Effector memory CD8-positive, alpha-beta T cell (primary cell): ENCODE data around the gene RTF1.

Source experiments
- ATAC-seq: fragments of 150-1000 bp; cut with Tn5 transposase; replicated peaks from 2 replicates; pipeline ENCODE4 v1.10.0; 2021; ENCODE audit warnings: mild to moderate bottlenecking, moderate library complexity
- DNase-seq, 3 experiments: peaks; one replicate each; pipeline ENCODE4 v3.0.0; 2021
- H3K27ac Mint-ChIP-seq, 2 donors: one replicate each; pipeline ENCODE4 v1.8.0; 2022; ENCODE audit warnings: mild to moderate bottlenecking in 2 of 2, mixed read lengths in 2 of 2, moderate library complexity in 2 of 2
- H3K27me3 Mint-ChIP-seq, 2 donors: one replicate each; pipeline ENCODE4 v1.8.0; 2022; ENCODE audit warnings: mixed read lengths in 2 of 2
- H3K36me3 Mint-ChIP-seq: one replicate; pipeline ENCODE4 v1.8.0; 2022; ENCODE audit warnings: mild to moderate bottlenecking, moderate library complexity, mixed read lengths; ENCODE audit not compliant: insufficient read depth
- H3K4me1 Mint-ChIP-seq, 2 donors: one replicate each; pipeline ENCODE4 v1.8.0; 2022; ENCODE audit warnings: low read depth in 2 of 2, mixed read lengths in 2 of 2
- H3K4me3 Mint-ChIP-seq, 2 donors: one replicate each; pipeline ENCODE4 v1.8.0; 2022; ENCODE audit warnings: mild to moderate bottlenecking in 2 of 2, mixed read lengths in 2 of 2, moderate library complexity in 2 of 2
- H3K9me3 Mint-ChIP-seq, 2 donors: one replicate each; pipeline ENCODE4 v1.8.0; 2022; ENCODE audit warnings: mixed read lengths in 2 of 2

Gene RTF1

GRCh38 chr15:41483519-41483918 is 66.6 kb downstream of the RTF1 start:
- H3K9me3 Mint-ChIP-seq = no peaks in the 10 kb centered on the region
- ATAC-seq (peak; percentile 63), DNase-seq (peak in 2 of 3 experiments; percentile 15)
- H3K27ac Mint-ChIP-seq = peak overlapping the region; percentile 81 to 83
- H3K36me3 Mint-ChIP-seq = peaks cover 36% of the 10 kb centered on the region
- H3K27me3 Mint-ChIP-seq = no peaks in the 10 kb centered on the region
- H3K4me3 Mint-ChIP-seq = peak overlapping the region; percentile 62 to 64
- peaks cover 20 to 22% of the 10 kb centered on the region in 2 donors for H3K4me1 Mint-ChIP-seq

- no peak for DNase-seq
- H3K9me3 Mint-ChIP-seq = no peaks in the 10 kb centered on the region
- H3K4me1 Mint-ChIP-seq = peaks cover 20 to 22% of the 10 kb centered on the region in 2 donors
- no peak overlapping the region for H3K27ac Mint-ChIP-seq
- ATAC-seq = no peak
- no peak overlapping the region for H3K4me3 Mint-ChIP-seq
- peaks cover 31% of the 10 kb centered on the region for H3K36me3 Mint-ChIP-seq
- H3K27me3 Mint-ChIP-seq = no peaks in the 10 kb centered on the region
These were observed 68.2 kb downstream of the RTF1 start for GRCh38 chr15:41484937-41485625.

- Mint-ChIP-seq H3K4me1 (peaks cover 22% of the 10 kb centered on the region in 2 donors), H3K9me3 (no peaks in the 10 kb centered on the region), H3K27ac (no peak overlapping the region), H3K36me3 (peaks cover 26% of the 10 kb centered on the region), H3K27me3 (peaks cover 0 to 3% of the 10 kb centered on the region in 2 donors), H3K4me3 (no peak overlapping the region)
- no peak for ATAC-seq
- DNase-seq = no peak
These were observed 69.4 kb downstream of the RTF1 start for GRCh38 chr15:41486286-41486685.

GRCh38 chr15:41487381-41487780 is 70.5 kb downstream of the RTF1 start:
- Mint-ChIP-seq H3K36me3 (peaks cover 18% of the 10 kb centered on the region), H3K27ac (peak overlapping the region; percentile 39 to 82), H3K4me1 (peaks cover 22 to 25% of the 10 kb centered on the region in 2 donors), H3K9me3 (no peaks in the 10 kb centered on the region), H3K4me3 (peak overlapping the region in 1 of 2 donors; percentile 19), H3K27me3 (peaks cover 0 to 14% of the 10 kb centered on the region in 2 donors)
- ATAC-seq (no peak), DNase-seq (no peak)

DNA sequence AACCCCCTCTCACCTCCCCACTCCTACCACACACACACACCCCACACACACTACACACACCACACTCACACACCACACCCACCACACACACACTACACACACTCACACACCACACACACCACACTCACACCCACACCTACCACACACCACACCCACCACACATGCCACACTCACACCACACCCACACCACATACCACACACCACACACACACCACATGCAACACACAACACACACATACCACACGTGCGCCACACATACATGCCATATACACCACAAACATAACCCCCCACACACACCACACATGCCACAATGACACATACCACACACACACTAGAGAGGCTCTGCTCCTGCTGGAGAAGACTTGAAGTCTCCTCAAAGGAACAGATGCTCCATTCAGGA is 70.9 kb downstream of the RTF1 start:
- peaks cover 0 to 18% of the 10 kb centered on the region in 2 donors for H3K27me3 Mint-ChIP-seq
- DNase-seq (no peak), ATAC-seq (peak; percentile 23)
- peaks cover 22 to 27% of the 10 kb centered on the region in 2 donors for H3K4me1 Mint-ChIP-seq
- no peaks in the 10 kb centered on the region for H3K9me3 Mint-ChIP-seq
- H3K27ac Mint-ChIP-seq = peak overlapping the region; percentile 39 to 82
- peaks cover 18% of the 10 kb centered on the region for H3K36me3 Mint-ChIP-seq
- H3K4me3 Mint-ChIP-seq = no peak overlapping the region

DNA sequence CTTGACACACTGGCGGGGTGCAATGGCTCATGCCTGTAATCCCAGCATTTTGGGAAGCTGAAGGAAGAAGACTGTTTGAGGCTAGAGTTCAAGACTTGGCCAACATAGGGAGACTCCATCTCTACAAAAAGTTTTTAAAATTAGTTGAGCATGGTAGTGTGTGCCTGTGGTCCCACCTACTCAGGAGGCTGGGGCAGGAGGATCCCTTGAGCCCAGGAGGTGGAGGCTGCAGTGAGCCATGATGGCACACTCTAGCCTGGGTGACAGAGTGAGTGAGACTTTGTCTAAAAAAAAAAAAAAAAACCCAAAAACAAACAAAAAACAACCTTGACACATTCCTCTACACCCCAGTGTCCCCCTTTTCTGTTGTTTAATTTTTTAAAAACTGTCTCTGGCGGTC is 72.7 kb downstream of the RTF1 start:
- DNase-seq (no peak), ATAC-seq (no peak)
- Mint-ChIP-seq H3K36me3 (peaks cover 15% of the 10 kb centered on the region), H3K4me1 (peaks cover 13 to 20% of the 10 kb centered on the region in 2 donors), H3K9me3 (no peaks in the 10 kb centered on the region), H3K4me3 (no peak overlapping the region), H3K27ac (no peak overlapping the region), H3K27me3 (peaks cover 0 to 20% of the 10 kb centered on the region in 2 donors)

GRCh38 chr15:41490355-41490754 is 73.5 kb downstream of the RTF1 start:
- Mint-ChIP-seq H3K4me3 (no peak overlapping the region), H3K4me1 (peaks cover 13 to 23% of the 10 kb centered on the region in 2 donors), H3K27me3 (peaks cover 0 to 20% of the 10 kb centered on the region in 2 donors), H3K36me3 (peaks cover 15% of the 10 kb centered on the region), H3K9me3 (no peaks in the 10 kb centered on the region), H3K27ac (no peak overlapping the region)
- DNase-seq (no peak), ATAC-seq (no peak)

DNA sequence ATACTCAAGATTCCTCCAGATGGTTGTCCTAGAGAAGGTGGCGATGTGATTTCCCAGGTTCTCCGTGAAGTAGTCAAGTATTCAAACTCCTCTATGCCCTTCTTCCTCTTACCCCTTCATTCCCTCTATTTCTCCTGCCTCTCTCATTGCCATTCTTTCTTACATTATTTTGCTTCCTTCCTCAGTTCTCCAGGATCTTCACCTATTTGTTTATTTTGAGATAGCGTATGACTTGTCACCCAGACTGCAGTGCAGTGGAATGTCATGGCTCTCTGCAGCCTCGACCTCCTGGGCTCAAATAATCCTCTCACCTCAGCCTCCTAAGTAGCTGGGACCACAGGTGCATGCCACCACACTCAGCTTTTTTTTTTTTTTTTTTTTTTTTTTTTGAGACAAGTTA is 75.0 kb downstream of the RTF1 start:
- Mint-ChIP-seq H3K4me1 (peaks cover 13 to 23% of the 10 kb centered on the region in 2 donors), H3K27ac (no peak overlapping the region), H3K27me3 (peaks cover 11 to 28% of the 10 kb centered on the region in 2 donors), H3K4me3 (no peak overlapping the region), H3K36me3 (peaks cover 15% of the 10 kb centered on the region), H3K9me3 (no peaks in the 10 kb centered on the region)
- ATAC-seq = no peak
- DNase-seq = no peak

- Mint-ChIP-seq H3K4me1 (peaks cover 12 to 20% of the 10 kb centered on the region in 2 donors), H3K9me3 (no peaks in the 10 kb centered on the region), H3K27ac (peak overlapping the region; percentile 28 to 32), H3K36me3 (peaks cover 12% of the 10 kb centered on the region), H3K4me3 (peak overlapping the region; percentile 82 to 85), H3K27me3 (peaks cover 19 to 36% of the 10 kb centered on the region in 2 donors)
- DNase-seq = no peak
- ATAC-seq = no peak
These were observed 75.8 kb downstream of the RTF1 start for GRCh38 chr15:41492597-41493204.

DNA sequence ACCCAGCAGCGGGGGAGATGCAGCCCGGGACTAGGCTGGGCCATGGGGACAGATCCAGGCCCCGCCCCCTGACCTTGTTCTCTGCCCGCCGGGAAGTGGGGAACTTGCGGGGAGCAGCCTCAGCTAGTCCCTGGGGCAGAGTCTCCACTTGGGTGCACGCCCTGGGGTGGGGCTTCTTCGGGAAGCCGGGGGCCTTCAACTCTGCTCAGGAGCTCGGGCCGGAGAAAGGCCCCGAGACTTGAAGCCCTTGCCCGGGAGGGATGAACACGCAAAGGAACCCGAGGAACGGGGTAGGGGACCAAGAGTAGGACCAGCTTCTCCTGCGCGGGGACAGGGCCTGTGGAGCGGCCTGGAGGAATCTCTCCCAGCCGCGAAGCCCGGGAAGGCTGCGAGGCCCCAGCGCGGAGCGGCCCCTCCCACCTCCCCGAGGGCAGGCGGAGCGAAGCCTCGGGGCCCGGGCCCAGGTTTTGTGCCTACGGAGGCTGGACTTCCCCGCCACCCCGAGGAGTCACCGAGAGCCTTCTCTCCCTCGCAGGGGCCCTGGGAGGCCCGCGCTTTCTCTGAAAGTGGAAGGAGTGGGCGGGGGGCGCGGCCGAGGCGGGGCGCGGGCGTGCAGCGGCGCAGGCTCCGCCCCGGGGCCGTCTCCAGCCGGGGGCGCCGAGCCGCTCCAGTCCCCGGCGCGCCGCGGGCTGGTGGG is 76.5 kb downstream of the RTF1 start, which contains the start of gene ITPKA:
Gene ITPKA, plus strand, starts transcription at position 670 of the 697 bp plus-strand sequence. CDS start 54 bp downstream, outside the sequence.
- Mint-ChIP-seq H3K9me3 (no peaks in the 10 kb centered on the region), H3K27ac (peak within 1 kb of the TSS; percentile 28 to 32), H3K36me3 (peaks cover 7% of the 10 kb centered on the region), H3K27me3 (peaks cover 24 to 37% of the 10 kb centered on the region in 2 donors), H3K4me3 (peak within 1 kb of the TSS; percentile 82 to 85), H3K4me1 (peaks cover 7 to 16% of the 10 kb centered on the region in 2 donors)
- peak; percentile 51 to 69 (median 68) for DNase-seq
- ATAC-seq = peak; percentile 78

- H3K27ac Mint-ChIP-seq = no peak overlapping the region
- ATAC-seq = peak; percentile 35
- H3K4me1 Mint-ChIP-seq = peaks cover 7 to 16% of the 10 kb centered on the region in 2 donors
- peak overlapping the region; percentile 72 to 75 for H3K4me3 Mint-ChIP-seq
- no peak for DNase-seq
- no peaks in the 10 kb centered on the region for H3K9me3 Mint-ChIP-seq
- H3K36me3 Mint-ChIP-seq = peaks cover 9% of the 10 kb centered on the region
- peaks cover 29 to 42% of the 10 kb centered on the region in 2 donors for H3K27me3 Mint-ChIP-seq
These were observed 77.0 kb downstream of the RTF1 start for GRCh38 chr15:41493902-41494189.

- peak in 1 of 3 experiments; percentile 31 for DNase-seq
- Mint-ChIP-seq H3K27me3 (peaks cover 34 to 45% of the 10 kb centered on the region in 2 donors), H3K4me3 (peak overlapping the region; percentile 72 to 75), H3K9me3 (no peaks in the 10 kb centered on the region), H3K4me1 (peaks cover 7 to 16% of the 10 kb centered on the region in 2 donors), H3K36me3 (peaks cover 10% of the 10 kb centered on the region), H3K27ac (no peak overlapping the region)
- ATAC-seq = peak; percentile 26
These were observed 77.5 kb downstream of the RTF1 start for GRCh38 chr15:41494190-41494921.
